Hepatocyte (in vitro differentiated cells): ENCODE measurements around the gene PCDHB4. TPM values are rescaled to one million over a fixed set of nuclear protein-coding genes. Genes with fewer than 3 reads are reported as not detected.
"Not testable (repeated sequence)": the region's sequence is repeated elsewhere in the genome, so short reads cannot be mapped to it uniquely, and the experiment has no call there.

ENCODE experiments used
- DNase-seq: peaks from one replicate; pipeline ENCODE4 v3.0.0-alpha.2; 2016; ENCODE audit warnings: low spot score
- H2AFZ ChIP-seq: fragments of 200-600 bp; sonication (generic); 2 replicates; pipeline ENCODE4 v1.6.0; 2016; ENCODE audit warnings: antibody characterized with exemption, mild to moderate bottlenecking
- H3K27ac ChIP-seq: fragments of 200-600 bp; sonication (generic); 2 replicates; pipeline ENCODE4 v1.5.1; 2016; ENCODE audit warnings: mild to moderate bottlenecking
- H3K27me3 ChIP-seq: fragments of 200-600 bp; sonication (generic); 2 replicates; pipeline ENCODE4 v1.6.1; 2016
- H3K36me3 ChIP-seq: fragments of 200-600 bp; sonication (generic); replicated peaks from 2 replicates; pipeline ENCODE4 v1.5.1; 2016; ENCODE audit warnings: low read depth; ENCODE audit not compliant: insufficient read depth
- H3K4me1 ChIP-seq: fragments of 200-600 bp; sonication (generic); 2 replicates; pipeline ENCODE4 v1.5.1; 2016; ENCODE audit warnings: mild to moderate bottlenecking, moderate library complexity; ENCODE audit not compliant: insufficient read depth
- H3K4me2 ChIP-seq: fragments of 200-600 bp; sonication (generic); 2 replicates; pipeline ENCODE4 v1.6.0; 2016
- H3K4me3 ChIP-seq: fragments of 200-600 bp; sonication (generic); 2 replicates; pipeline ENCODE4 v1.5.1; 2016; ENCODE audit warnings: mild to moderate bottlenecking
- H3K79me2 ChIP-seq: fragments of 200-600 bp; sonication (generic); 2 replicates; pipeline ENCODE4 v1.6.0; 2017; ENCODE audit warnings: mild to moderate bottlenecking
- H3K9me2 ChIP-seq: fragments of 200-600 bp; sonication (generic); replicated peaks from 2 replicates; pipeline ENCODE4 v1.6.0; 2017; ENCODE audit warnings: mild to moderate bottlenecking; ENCODE audit not compliant: insufficient read depth
- H3K9me3 ChIP-seq: fragments of 200-600 bp; sonication (generic); 2 replicates; pipeline ENCODE4 v1.5.1; 2016; ENCODE audit warnings: low read depth, mild to moderate bottlenecking
- H4K20me1 ChIP-seq: fragments of 200-600 bp; sonication (generic); 2 replicates; pipeline ENCODE4 v1.6.0; 2016; ENCODE audit warnings: mild to moderate bottlenecking; ENCODE audit not compliant: insufficient read depth, poor library complexity, severe bottlenecking
- CTCF ChIP-seq: fragments of 200-600 bp; sonication (generic); IDR thresholded peaks from 2 replicates; pipeline ENCODE4 v1.5.1; 2016; ENCODE audit warnings: antibody characterized with exemption, mild to moderate bottlenecking; ENCODE audit not compliant: poor library complexity
- EZH2 ChIP-seq: fragments of 200-600 bp; sonication (generic); IDR thresholded peaks from 2 replicates; pipeline ENCODE4 v1.6.1; 2016; ENCODE audit warnings: antibody characterized with exemption, mild to moderate bottlenecking, borderline replicate concordance
- EZH2phosphoT487 ChIP-seq: fragments of 200-600 bp; sonication (generic); IDR thresholded peaks from one replicate; pipeline ENCODE4 v1.6.1; 2018; ENCODE audit warnings: antibody characterized with exemption, mild to moderate bottlenecking, low read depth, moderate library complexity; ENCODE audit not compliant: unreplicated experiment, severe bottlenecking
- WGBS: methylation state at CpG from one replicate; pipeline ENCODE4 v1.1.6; 2016; ENCODE audit warnings: low lambda C conversion rate; ENCODE audit errors: missing lambda C conversion rate; 5-methylcytosine and 5-hydroxymethylcytosine counted together
- polyA plus RNA-seq: library from polyadenylated mRNA; unstranded; fragments of >200 nt; fragmentation: Nextera tagmentation; extraction: Ambion mirVana; gene quantifications from 2 replicates; pipeline ENCODE4 v1.2.1, GENCODE V29; 2016
- total RNA-seq: library from RNA; depleted of rRNA; stranded (reverse); fragments of >200 nt; gene quantifications from 2 replicates; pipeline ENCODE4 v1.2.3, GENCODE V29; 2014

The PCDHB4 gene
- total and polyA plus RNA-seq, 2 experiments from 2014 or later = 0.29 to 2.5 TPM

- Histone ChIP-seq H4K20me1 (no peaks in the 10 kb centered on the region), H2AFZ (no peak overlapping the region), H3K9me3 (peaks cover 46% of the 10 kb centered on the region), H3K9me2 (no peaks in the 10 kb centered on the region), H3K79me2 (peaks cover 11% of the 10 kb centered on the region), H3K27me3 (no peaks in the 10 kb centered on the region), H3K4me2 (no peak overlapping the region), H3K4me3 (no peak overlapping the region), H3K4me1 (no peaks in the 10 kb centered on the region), H3K27ac (no peak overlapping the region), H3K36me3 (peaks cover 4% of the 10 kb centered on the region)
- WGBS = 94% methylated on average over 2 of the region's 2 CpGs
- no peak for TF ChIP-seq EZH2
- TF ChIP-seq EZH2phosphoT487 = no peak
- TF ChIP-seq CTCF = no peak
- DNase-seq = no peak
Observed at GRCh38 chr5:141105350-141105749, 16.3 kb upstream of the PCDHB4 start.

GRCh38 chr5:141119250-141119649 lies 2.4 kb upstream of the PCDHB4 start:
- Histone ChIP-seq H3K27ac (no peak overlapping the region), H3K4me2 (no peak overlapping the region), H3K4me3 (no peak overlapping the region), H3K4me1 (no peaks in the 10 kb centered on the region), H4K20me1 (no peaks in the 10 kb centered on the region), H3K9me3 (peaks cover 45% of the 10 kb centered on the region), H3K36me3 (no peaks in the 10 kb centered on the region), H3K27me3 (no peaks in the 10 kb centered on the region), H3K9me2 (no peaks in the 10 kb centered on the region), H3K79me2 (no peaks in the 10 kb centered on the region), H2AFZ (no peak overlapping the region)
- WGBS = 94% methylated on average over 2 of the region's 2 CpGs
- TF ChIP-seq EZH2 = no peak
- TF ChIP-seq EZH2phosphoT487 = no peak
- DNase-seq = no peak

GRCh38 chr5:141121985-141122384 lies 367 bp downstream of the PCDHB4 start:
- no peaks in the 10 kb centered on the region for H3K36me3 ChIP-seq
- WGBS = 93% methylated on average over 12 of the region's 12 CpGs
- no peaks in the 10 kb centered on the region for H4K20me1 ChIP-seq
- H3K4me2 ChIP-seq = no peak overlapping the region
- H3K27ac ChIP-seq = no peak overlapping the region
- H3K9me3 ChIP-seq = peaks cover 24% of the 10 kb centered on the region
- DNase-seq = no peak
- no peaks in the 10 kb centered on the region for H3K79me2 ChIP-seq
- TF ChIP-seq EZH2 (no peak), EZH2phosphoT487 (no peak), CTCF (no peak)
- H3K27me3 ChIP-seq = no peaks in the 10 kb centered on the region
- H2AFZ ChIP-seq = no peak overlapping the region
- H3K9me2 ChIP-seq = no peaks in the 10 kb centered on the region
- no peaks in the 10 kb centered on the region for H3K4me1 ChIP-seq
- H3K4me3 ChIP-seq = no peak overlapping the region

GRCh38 chr5:141123396-141124135 lies 1.9 kb downstream of the PCDHB4 start:
- not testable (repeated sequence) for H3K79me2 ChIP-seq, H3K27me3 ChIP-seq, H3K4me3 ChIP-seq, H3K36me3 ChIP-seq, H3K4me1 ChIP-seq, H2AFZ ChIP-seq, H4K20me1 ChIP-seq, H3K27ac ChIP-seq, H3K4me2 ChIP-seq, H3K9me2 ChIP-seq, DNase-seq
- H3K9me3 ChIP-seq = peaks cover 18% of the 10 kb centered on the region
- WGBS = 99% methylated on average over 41 of the region's 73 CpGs
